ENCODE measurements around the gene TH. TPM values are rescaled to one million over a fixed set of nuclear protein-coding genes. Genes with fewer than 3 reads are reported as not detected.

Gene TH
- total and polyA plus RNA-seq, 9 of the 15 experiments (the other 6 are each of a cell fraction or from before 2014, with no cell fraction given), result not detected

GRCh38 chr11:2194877-2195755, 23.5 kb upstream of the TH start (continued):
- TF ChIP-seq, protein P1, sequence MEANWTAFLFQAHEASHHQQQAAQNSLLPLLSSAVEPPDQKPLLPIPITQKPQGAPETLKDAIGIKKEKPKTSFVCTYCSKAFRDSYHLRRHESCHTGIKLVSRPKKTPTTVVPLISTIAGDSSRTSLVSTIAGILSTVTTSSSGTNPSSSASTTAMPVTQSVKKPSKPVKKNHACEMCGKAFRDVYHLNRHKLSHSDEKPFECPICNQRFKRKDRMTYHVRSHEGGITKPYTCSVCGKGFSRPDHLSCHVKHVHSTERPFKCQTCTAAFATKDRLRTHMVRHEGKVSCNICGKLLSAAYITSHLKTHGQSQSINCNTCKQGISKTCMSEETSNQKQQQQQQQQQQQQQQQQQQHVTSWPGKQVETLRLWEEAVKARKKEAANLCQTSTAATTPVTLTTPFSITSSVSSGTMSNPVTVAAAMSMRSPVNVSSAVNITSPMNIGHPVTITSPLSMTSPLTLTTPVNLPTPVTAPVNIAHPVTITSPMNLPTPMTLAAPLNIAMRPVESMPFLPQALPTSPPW (CRISPR knock-in tag; IDR thresholded peaks at IDR 0.05), result 0 out of 2 replicates have a peak, but pooled peaks have one; percentile 21
- TF ChIP-seq RBM39 (optimal IDR thresholded peaks at IDR 0.05; ENCODE audit: low read depth, low read length) (no peak), PPARD (CRISPR knock-in tag; IDR thresholded peaks at IDR 0.05) (no peak), ZNF589 (CRISPR knock-in tag; IDR thresholded peaks at IDR 0.05; ENCODE audit: low read depth) (no peak), RBM25 (IDR thresholded peaks at IDR 0.05; ENCODE audit: low read depth, low read length, severe bottlenecking) (no peak), ZBTB7A (IDR thresholded peaks at IDR 0.05; ENCODE audit: borderline replicate concordance, control insufficient read depth, low read depth, low read length) (peak; percentile 98), ZNF280B (CRISPR knock-in tag; IDR thresholded peaks at IDR 0.05) (no peak), ESRRA (IDR thresholded peaks at IDR 0.05; ENCODE audit: borderline replicate concordance, low read depth) (no peak), JUN (IDR thresholded peaks at IDR 0.05; ENCODE audit: borderline replicate concordance, low read depth, low read length) (no peak), JUN (CRISPR knock-in tag; IDR thresholded peaks at IDR 0.05; ENCODE audit: borderline replicate concordance) (no peak)
- TF ChIP-seq, protein P2, sequence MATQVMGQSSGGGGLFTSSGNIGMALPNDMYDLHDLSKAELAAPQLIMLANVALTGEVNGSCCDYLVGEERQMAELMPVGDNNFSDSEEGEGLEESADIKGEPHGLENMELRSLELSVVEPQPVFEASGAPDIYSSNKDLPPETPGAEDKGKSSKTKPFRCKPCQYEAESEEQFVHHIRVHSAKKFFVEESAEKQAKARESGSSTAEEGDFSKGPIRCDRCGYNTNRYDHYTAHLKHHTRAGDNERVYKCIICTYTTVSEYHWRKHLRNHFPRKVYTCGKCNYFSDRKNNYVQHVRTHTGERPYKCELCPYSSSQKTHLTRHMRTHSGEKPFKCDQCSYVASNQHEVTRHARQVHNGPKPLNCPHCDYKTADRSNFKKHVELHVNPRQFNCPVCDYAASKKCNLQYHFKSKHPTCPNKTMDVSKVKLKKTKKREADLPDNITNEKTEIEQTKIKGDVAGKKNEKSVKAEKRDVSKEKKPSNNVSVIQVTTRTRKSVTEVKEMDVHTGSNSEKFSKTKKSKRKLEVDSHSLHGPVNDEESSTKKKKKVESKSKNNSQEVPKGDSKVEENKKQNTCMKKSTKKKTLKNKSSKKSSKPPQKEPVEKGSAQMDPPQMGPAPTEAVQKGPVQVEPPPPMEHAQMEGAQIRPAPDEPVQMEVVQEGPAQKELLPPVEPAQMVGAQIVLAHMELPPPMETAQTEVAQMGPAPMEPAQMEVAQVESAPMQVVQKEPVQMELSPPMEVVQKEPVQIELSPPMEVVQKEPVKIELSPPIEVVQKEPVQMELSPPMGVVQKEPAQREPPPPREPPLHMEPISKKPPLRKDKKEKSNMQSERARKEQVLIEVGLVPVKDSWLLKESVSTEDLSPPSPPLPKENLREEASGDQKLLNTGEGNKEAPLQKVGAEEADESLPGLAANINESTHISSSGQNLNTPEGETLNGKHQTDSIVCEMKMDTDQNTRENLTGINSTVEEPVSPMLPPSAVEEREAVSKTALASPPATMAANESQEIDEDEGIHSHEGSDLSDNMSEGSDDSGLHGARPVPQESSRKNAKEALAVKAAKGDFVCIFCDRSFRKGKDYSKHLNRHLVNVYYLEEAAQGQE (IDR thresholded peaks at IDR 0.05; ENCODE audit: borderline replicate concordance), result peak; percentile 8; the same call in 1 of the 2 replicates
- TF ChIP-seq, protein P2 (CRISPR knock-in tag; IDR thresholded peaks at IDR 0.05; ENCODE audit: low read depth), result no peak
- TF ChIP-seq, protein P3, sequence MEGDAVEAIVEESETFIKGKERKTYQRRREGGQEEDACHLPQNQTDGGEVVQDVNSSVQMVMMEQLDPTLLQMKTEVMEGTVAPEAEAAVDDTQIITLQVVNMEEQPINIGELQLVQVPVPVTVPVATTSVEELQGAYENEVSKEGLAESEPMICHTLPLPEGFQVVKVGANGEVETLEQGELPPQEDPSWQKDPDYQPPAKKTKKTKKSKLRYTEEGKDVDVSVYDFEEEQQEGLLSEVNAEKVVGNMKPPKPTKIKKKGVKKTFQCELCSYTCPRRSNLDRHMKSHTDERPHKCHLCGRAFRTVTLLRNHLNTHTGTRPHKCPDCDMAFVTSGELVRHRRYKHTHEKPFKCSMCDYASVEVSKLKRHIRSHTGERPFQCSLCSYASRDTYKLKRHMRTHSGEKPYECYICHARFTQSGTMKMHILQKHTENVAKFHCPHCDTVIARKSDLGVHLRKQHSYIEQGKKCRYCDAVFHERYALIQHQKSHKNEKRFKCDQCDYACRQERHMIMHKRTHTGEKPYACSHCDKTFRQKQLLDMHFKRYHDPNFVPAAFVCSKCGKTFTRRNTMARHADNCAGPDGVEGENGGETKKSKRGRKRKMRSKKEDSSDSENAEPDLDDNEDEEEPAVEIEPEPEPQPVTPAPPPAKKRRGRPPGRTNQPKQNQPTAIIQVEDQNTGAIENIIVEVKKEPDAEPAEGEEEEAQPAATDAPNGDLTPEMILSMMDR (IDR thresholded peaks at IDR 0.05 in 2 of 3, conservative IDR thresholded peaks at IDR 0.05 in 1 of 3; ENCODE audit: insufficient read depth in 2 of 3, low read depth in 1 of 3, low read length in 3 of 3), result peak; percentile 73 to 91 (median 80)

Data from K562 (cell line).